ENCODE data around the gene ACTG1.

DNA sequence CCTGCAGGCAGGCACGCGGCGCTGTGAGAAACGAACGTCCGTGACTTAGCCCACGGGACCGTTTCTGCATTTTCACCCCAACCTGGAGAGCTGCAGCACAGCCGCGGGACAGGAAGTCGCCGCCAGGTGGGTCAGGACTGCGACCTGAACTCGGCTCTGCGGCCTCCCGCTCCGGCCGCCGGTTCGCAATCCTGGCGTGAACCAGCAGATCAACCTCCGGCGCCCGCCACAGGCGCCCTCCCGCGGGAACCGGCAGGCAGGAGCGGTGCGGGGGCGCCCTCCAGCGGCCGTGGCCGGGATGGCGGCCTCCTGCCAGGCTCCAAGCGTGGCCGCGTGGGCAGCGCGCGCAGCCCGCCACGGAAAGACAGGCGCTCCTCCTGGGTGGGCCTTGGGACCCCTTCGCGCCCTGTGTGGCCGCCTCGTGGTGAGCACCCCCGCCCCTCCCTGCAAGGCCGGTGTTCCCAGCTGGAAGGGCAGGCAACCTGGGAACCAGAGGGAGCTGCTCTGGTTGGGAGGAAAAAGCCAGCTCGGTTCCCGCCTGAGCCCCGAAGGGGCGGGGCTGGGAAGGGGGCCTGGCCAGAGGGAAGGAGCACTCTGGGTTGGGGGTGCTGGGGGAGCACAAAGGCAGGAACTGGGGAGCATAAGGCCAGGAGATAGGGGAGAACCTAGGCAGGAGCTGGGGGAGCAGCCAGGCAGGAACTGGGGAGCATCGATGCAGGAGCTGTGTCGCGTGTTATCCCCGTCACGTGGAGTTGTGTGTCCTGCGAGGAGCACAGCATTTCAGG, 28.2 kb downstream of the ACTG1 start:
- peak; percentile 97 for TF ChIP-seq CTCF (IDR thresholded peaks at IDR 0.05; ENCODE audit: low read depth, low read length, missing input control)
- no peak for TF ChIP-seq TAF1 (conservative IDR thresholded peaks at IDR 0.05)
- TF ChIP-seq REST (IDR thresholded peaks at IDR 0.05), result no peak
- no peak for TF ChIP-seq GABPA (IDR thresholded peaks at IDR 0.05 in 1 of 2, conservative IDR thresholded peaks at IDR 0.05 in 1 of 2)
- TF ChIP-seq ATF3 (IDR thresholded peaks at IDR 0.05), result no peak
- no peak for TF ChIP-seq MAX (IDR thresholded peaks at IDR 0.05)
